Neural cell (in vitro differentiated cells): ENCODE measurements around the gene ROBO1.

Experiments
- CTCF ChIP-seq: fragments of 450-650 bp; IDR thresholded peaks from 2 replicates; pipeline ENCODE4 v1.5.1; 2014; ENCODE audit warnings: antibody characterized with exemption, mild to moderate bottlenecking, moderate library complexity; ENCODE audit not compliant: poor library complexity, severe bottlenecking
- EZH2 ChIP-seq: fragments of 200-600, 300-800 bp; shearing (Covaris generic), sonication (generic); IDR thresholded peaks from 2 replicates; pipeline ENCODE4 v1.6.1; 2014; ENCODE audit warnings: antibody characterized with exemption, low read length, borderline replicate concordance, mild to moderate bottlenecking; ENCODE audit not compliant: insufficient read depth, poor library complexity, severe bottlenecking

- TF ChIP-seq CTCF (no peak), EZH2 (no peak)
Measured at GRCh38 chr3:79602385-79602784, 165.4 kb downstream of the ROBO1 start.
